Lower leg skin (tissue), 3 donors: Measurements from ENCODE around the gene ARNT2.

Experiments used
- POLR2A ChIP-seq, 2 donors: fragments of 450-650 bp; IDR thresholded peaks; one replicate each; pipeline ENCODE4 v1.6.1; 2016 to 2017; ENCODE audit warnings: antibody characterized with exemption in 2 of 2, mild to moderate bottlenecking in 1 of 2, moderate library complexity in 1 of 2
- TF ChIP-seq, protein P1 (sequence below), 3 donors: fragments of 450-650 bp; IDR thresholded peaks; one replicate each; pipeline ENCODE4 v1.5.1; 2016; ENCODE audit warnings: antibody characterized with exemption in 3 of 3, mild to moderate bottlenecking in 3 of 3, moderate library complexity in 2 of 3

DNA sequence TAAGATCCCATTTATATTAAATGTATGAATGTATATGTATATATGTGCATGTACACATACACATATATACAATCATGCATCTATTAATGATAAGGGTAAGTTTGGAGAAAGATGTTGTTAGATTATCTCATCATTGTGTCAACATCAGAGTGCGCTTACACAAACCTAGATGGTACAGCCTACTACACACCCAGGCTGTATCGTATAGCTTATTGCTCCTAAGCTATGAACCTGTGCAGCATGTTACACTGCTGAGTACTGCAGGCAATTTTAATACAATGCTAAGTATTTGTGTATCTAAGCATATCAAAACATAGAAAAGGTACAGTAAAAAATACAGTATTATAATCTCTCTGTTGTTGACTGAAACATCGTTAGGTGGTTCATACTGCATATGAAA is 233.6 kb downstream of the ARNT2 start:
- TF ChIP-seq, protein P1, sequence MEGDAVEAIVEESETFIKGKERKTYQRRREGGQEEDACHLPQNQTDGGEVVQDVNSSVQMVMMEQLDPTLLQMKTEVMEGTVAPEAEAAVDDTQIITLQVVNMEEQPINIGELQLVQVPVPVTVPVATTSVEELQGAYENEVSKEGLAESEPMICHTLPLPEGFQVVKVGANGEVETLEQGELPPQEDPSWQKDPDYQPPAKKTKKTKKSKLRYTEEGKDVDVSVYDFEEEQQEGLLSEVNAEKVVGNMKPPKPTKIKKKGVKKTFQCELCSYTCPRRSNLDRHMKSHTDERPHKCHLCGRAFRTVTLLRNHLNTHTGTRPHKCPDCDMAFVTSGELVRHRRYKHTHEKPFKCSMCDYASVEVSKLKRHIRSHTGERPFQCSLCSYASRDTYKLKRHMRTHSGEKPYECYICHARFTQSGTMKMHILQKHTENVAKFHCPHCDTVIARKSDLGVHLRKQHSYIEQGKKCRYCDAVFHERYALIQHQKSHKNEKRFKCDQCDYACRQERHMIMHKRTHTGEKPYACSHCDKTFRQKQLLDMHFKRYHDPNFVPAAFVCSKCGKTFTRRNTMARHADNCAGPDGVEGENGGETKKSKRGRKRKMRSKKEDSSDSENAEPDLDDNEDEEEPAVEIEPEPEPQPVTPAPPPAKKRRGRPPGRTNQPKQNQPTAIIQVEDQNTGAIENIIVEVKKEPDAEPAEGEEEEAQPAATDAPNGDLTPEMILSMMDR (IDR thresholded peaks at IDR 0.05): no peak
- TF ChIP-seq POLR2A (IDR thresholded peaks at IDR 0.05): no peak
